ENCODE data around the gene NOX5.

GRCh38 chr15:69061414-69061842, 46.9 kb downstream of the NOX5 start:
- TF ChIP-seq EZH2 (IDR thresholded peaks at IDR 0.05; ENCODE audit: insufficient read depth, poor library complexity, severe bottlenecking), result no peak
- no peak for TF ChIP-seq EZH2phosphoT487 (IDR thresholded peaks at IDR 0.05; ENCODE audit: insufficient read depth, low read depth)

Measured in GM23248 (cell line).